Muscle layer of colon (tissue), 2 donors: Measurements from ENCODE around the gene CAPS.

Experiments used
- H3K27ac ChIP-seq: one replicate; pipeline ENCODE4 v1.7.0; 2013; ENCODE audit warnings: low read depth, mild to moderate bottlenecking, low read length, moderate library complexity
- H3K27me3 ChIP-seq, 2 donors: one replicate each; pipeline ENCODE4 v1.7.0; 2013; ENCODE audit warnings: low read length in 2 of 2, mild to moderate bottlenecking in 2 of 2; ENCODE audit not compliant: insufficient read depth in 2 of 2, control insufficient read depth in 1 of 2
- H3K36me3 ChIP-seq: one replicate; pipeline ENCODE4 v1.7.0; 2013; ENCODE audit warnings: mild to moderate bottlenecking, low read length; ENCODE audit not compliant: insufficient read depth
- H3K4me1 ChIP-seq: one replicate; pipeline ENCODE4 v1.7.0; 2013; ENCODE audit warnings: mild to moderate bottlenecking, low read length; ENCODE audit not compliant: insufficient read depth
- H3K4me3 ChIP-seq, 2 donors: one replicate each; pipeline ENCODE4 v1.7.0; 2013; ENCODE audit warnings: low read length in 2 of 2, low read depth in 1 of 2, mild to moderate bottlenecking in 1 of 2, moderate library complexity in 1 of 2
- H3K9ac ChIP-seq: one replicate; pipeline ENCODE4 v1.7.0; 2013; ENCODE audit warnings: low read length
- H3K9me3 ChIP-seq: one replicate; pipeline ENCODE4 v1.7.0; 2013; ENCODE audit warnings: mild to moderate bottlenecking, low read length
- donor health status: abdominal sarcoma.
- donor health status: Adenocarcinoma of cecum.

CAPS gene

DNA sequence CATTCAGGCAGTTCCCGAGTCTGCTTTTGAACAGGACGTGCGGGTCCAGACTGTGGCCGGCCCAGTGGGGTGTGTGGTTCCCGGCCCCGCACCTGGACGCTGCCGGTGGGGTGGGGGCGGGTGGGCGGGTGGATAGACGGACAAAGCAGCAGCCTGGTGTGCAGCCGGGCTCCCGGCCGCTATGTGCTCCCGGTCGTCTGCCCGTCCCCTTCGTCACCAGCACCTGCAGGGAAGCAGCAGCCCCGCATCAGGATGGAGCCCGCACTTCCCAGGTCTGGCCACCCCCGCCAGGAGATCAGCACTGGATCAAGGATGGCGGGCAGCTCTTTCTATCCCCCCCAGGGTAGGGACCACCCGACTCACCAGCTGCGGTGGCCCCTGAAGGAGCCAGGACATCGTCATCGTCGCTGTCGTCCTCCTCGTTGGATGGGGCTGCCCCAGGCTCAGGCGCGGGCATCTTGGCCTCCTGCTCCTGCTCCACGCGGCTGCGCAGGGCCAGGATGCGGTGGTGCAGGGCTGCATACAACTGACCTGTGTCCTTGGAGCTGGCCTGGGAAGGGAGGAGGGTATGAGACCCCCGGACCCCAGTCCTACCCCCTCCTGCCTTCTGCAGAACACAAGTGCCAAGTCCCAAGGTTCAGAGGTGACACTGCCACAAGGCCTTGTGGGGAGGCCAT is 3.5 kb downstream of the CAPS start:
- H3K27ac ChIP-seq = no peak overlapping the region
- H3K27me3 ChIP-seq = no peaks in the 10 kb centered on the region
- H3K4me3 ChIP-seq = no peak overlapping the region
- peaks cover 12% of the 10 kb centered on the region for H3K4me1 ChIP-seq
- no peak overlapping the region for H3K9ac ChIP-seq
- peaks cover 66% of the 10 kb centered on the region for H3K36me3 ChIP-seq
- no peaks in the 10 kb centered on the region for H3K9me3 ChIP-seq

DNA sequence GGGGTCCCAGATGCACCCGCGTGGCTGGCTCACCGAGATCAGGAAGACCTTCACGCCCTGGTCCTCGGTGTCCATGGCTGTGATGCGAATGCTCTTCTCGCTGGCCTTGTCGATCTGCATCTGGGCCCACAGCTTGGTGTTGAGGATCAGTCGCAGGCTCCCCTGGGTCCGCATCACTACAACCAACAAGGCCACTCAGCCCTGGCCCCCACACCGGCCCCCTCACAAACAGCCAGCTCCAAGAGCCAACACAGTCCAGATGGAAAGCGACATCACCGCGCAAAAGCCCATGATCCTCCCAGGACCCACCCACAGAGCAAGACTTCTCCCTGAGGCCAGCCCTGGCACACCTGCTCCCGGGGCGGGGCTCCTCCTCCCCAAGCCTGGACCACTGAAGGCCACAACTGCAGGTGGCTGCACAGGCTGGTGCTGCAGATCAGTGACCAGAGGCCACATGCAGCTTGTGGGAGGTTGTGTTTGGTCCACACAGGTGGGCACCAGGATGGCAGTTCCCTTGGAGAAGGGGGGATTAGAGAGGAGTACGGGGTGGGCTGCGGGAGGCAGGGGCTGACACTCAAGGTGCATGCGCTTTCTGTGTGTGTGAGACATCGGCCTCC is 4.5 kb downstream of the CAPS start:
- Histone ChIP-seq H3K27ac (no peak overlapping the region), H3K4me1 (peaks cover 12% of the 10 kb centered on the region), H3K36me3 (peaks cover 76% of the 10 kb centered on the region), H3K27me3 (no peaks in the 10 kb centered on the region), H3K9ac (no peak overlapping the region), H3K9me3 (no peaks in the 10 kb centered on the region), H3K4me3 (no peak overlapping the region)

DNA sequence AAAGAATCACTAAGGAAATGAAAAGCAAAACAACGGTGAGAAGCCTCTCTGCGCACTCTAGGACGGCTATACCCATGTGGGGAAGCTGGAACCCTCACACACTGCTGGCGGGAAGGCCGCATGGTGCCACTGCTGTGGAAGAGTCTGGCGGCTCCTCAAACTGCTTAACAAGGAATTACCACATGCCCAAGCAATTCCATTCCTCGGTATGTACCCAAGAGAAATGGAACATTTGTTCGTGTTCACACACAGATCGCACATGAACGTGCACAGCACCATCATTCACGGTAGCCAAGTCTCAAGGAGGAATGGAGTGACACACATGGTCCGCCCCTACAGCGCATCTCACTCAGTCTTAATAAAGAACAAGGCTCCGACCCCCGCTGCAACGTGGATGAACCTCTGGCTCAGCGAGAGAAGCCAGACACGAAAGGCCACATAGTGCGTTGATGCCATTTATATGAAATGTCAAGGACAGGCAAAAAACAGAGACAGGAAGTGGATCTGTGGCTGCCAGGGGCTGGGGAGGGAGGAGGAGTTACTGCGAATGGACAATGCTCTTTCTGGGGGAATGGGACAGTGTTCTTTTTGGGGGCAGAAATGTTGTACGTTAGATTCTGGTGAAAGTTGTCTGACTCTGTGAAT is 7.6 kb downstream of the CAPS start:
- H3K36me3 ChIP-seq = peaks cover 85% of the 10 kb centered on the region
- no peak overlapping the region for H3K4me3 ChIP-seq
- no peaks in the 10 kb centered on the region for H3K9me3 ChIP-seq
- H3K9ac ChIP-seq = no peak overlapping the region
- H3K27me3 ChIP-seq = no peaks in the 10 kb centered on the region
- peaks cover 12% of the 10 kb centered on the region for H3K4me1 ChIP-seq
- no peak overlapping the region for H3K27ac ChIP-seq

DNA sequence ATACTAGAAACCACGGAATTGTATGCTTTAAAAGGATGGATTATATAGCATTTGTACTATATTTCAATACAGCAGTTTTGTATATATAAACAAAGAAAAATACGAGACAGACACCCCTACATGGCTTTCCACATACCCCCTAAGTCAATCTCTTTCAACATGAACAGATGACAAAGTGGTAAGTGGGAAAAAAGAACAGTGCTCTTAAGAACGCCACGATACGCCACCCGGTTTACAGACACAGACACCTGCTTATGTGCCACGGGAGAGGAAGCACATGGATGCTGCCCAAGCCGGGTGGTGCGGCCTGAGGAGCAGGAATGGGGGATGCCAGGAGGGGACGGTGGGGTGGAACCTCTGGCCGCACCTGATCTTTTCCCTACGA is 8.1 kb downstream of the CAPS start:
- Histone ChIP-seq H3K9ac (no peak overlapping the region), H3K27ac (no peak overlapping the region), H3K36me3 (peaks cover 85% of the 10 kb centered on the region), H3K4me3 (no peak overlapping the region), H3K27me3 (no peaks in the 10 kb centered on the region), H3K9me3 (no peaks in the 10 kb centered on the region), H3K4me1 (peaks cover 17% of the 10 kb centered on the region)

DNA sequence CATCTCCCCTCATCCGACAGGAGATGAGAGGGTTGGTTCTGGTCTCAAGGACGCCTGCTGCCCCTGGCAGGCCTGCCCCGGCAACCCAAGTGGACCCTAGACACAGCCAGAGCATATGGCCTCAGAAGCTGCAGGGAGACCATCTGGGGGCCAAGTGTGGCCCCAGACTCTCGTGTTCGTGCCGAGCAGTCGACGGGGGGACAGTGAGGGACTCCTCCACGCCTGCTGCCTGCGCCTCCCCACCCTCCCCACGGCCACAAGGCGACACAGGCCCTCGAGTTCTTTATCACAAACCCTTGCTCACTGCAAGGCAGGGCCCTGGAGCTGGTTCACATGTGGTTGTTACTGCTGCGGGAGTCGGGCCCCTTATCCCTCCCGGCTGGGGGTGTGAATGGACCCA is 9.3 kb downstream of the CAPS start:
- H3K4me3 ChIP-seq = no peak overlapping the region
- peaks cover 30% of the 10 kb centered on the region for H3K4me1 ChIP-seq
- H3K9ac ChIP-seq = no peak overlapping the region
- H3K36me3 ChIP-seq = peaks cover 89% of the 10 kb centered on the region
- H3K9me3 ChIP-seq = no peaks in the 10 kb centered on the region
- H3K27ac ChIP-seq = no peak overlapping the region
- no peaks in the 10 kb centered on the region for H3K27me3 ChIP-seq

DNA sequence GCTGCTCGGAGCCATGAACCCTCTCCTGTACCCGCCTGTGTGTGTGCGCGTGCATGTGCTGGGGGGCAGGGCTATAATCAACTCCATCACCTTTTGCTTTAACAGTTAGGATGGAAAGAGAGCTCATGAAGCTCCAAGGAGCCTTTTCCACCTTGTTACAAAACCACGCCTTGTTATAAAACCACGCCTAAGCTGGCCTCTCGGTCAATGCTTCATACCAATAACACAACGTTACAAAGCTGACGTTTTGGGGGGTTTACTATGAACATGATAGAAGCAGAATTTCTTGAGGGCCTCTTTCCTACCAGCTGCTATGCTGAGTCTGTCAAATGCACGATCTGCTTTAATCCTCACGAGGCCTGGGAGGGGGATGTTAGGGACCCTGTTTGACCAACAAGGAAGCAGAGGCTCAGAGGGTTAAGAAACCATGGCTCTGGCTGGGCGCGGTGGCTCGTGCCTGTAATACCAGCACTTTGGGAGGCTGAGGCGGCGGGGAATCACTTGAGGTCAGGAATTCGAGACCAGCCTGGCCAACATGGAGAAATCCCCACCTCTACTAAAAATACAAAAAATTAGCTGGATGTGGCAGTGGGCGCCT is 11.9 kb downstream of the CAPS start:
- Histone ChIP-seq H3K9me3 (no peaks in the 10 kb centered on the region), H3K36me3 (peaks cover 91% of the 10 kb centered on the region), H3K27me3 (no peaks in the 10 kb centered on the region), H3K4me3 (no peak overlapping the region), H3K27ac (peak overlapping the region; percentile 73), H3K9ac (peak overlapping the region; percentile 20), H3K4me1 (peaks cover 31% of the 10 kb centered on the region)

DNA sequence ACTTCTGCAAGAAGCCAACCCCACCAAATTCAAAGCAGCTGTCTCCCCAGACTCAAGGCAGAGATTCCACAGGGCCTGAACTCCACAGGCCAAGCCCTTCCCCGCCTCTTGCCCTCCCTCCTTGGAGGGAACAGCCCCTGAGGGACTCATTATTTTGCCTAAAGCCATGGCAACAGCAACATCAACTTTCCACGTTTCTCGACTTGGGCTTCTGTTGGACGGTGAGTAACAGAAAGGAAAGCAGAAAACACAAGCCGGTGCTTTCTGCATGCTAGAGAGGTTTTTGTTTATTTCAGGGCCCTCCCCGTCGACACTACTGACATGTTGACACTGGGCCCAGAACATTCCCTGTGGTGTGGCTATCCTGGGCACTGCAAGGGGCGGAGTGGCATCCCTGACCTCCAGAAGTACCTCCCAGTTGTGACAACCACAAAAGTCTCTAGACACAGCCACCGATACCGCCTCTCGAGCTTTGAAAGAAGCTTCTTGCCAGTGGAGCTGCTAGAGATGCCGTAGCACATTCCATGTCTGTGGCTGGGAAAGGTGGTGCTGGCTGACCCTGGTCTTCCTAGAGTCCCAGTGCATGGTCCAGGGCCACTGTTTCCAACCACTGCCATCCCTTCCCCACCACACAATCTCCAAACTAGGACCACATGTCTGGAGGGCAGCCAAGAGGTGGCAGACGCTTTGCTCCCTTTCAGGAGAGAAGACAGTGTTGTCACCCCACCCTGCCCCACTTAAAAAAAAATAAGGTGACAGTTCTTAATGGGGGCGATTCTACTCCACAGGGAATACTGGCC is 12.8 kb downstream of the CAPS start:
- no peaks in the 10 kb centered on the region for H3K9me3 ChIP-seq
- peaks cover 87% of the 10 kb centered on the region for H3K36me3 ChIP-seq
- H3K27ac ChIP-seq = peak overlapping the region; percentile 73
- H3K27me3 ChIP-seq = no peaks in the 10 kb centered on the region
- H3K4me3 ChIP-seq = peak overlapping the region in 1 of 2 donors; percentile 13
- H3K9ac ChIP-seq = no peak overlapping the region
- H3K4me1 ChIP-seq = peaks cover 36% of the 10 kb centered on the region

DNA sequence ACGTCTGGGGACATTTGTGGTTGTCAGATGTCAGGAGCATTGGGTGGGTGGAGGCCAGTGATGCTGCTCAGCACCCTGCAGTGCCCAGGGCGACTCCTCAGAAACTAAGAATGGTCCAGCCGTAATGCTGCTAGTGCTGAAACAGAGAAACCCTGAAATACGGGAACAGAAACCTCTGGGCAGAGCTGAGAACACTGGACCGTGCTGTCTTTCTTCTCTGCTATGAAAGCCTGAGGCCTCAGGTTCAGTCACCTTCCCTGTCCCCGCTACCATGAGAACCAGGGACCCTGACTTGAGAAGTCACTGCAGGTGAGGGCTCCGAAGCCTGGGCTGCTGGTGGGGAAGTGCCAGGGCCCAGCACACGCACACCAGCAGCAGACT is 13.4 kb downstream of the CAPS start:
- Histone ChIP-seq H3K9me3 (no peaks in the 10 kb centered on the region), H3K27ac (peak overlapping the region; percentile 73), H3K9ac (no peak overlapping the region), H3K4me1 (peaks cover 42% of the 10 kb centered on the region), H3K27me3 (no peaks in the 10 kb centered on the region), H3K4me3 (peak overlapping the region in 1 of 2 donors; percentile 13), H3K36me3 (peaks cover 81% of the 10 kb centered on the region)

DNA sequence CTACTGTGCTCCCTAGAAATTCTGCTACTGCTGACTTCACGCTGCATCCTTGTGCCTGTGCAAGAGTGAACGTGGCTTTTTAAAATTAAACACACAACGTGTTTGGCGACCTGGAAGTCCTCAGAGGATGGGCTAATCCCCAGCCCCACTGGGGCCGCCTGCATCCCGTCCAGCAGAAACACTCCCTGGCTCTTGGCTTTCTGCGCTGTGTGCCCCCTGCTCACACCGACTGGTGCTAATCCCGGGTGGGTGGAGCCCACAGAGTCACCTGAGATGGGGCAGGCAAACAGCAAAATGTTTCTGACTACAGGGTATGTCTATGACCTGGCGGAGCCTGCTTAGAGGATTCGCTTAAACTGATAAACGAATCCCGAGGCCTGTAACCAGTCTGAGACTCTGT is 15.1 kb downstream of the CAPS start:
- Histone ChIP-seq H3K4me3 (no peak overlapping the region), H3K9me3 (no peaks in the 10 kb centered on the region), H3K36me3 (peaks cover 63% of the 10 kb centered on the region), H3K27me3 (no peaks in the 10 kb centered on the region), H3K4me1 (peaks cover 59% of the 10 kb centered on the region), H3K27ac (no peak overlapping the region), H3K9ac (no peak overlapping the region)

DNA sequence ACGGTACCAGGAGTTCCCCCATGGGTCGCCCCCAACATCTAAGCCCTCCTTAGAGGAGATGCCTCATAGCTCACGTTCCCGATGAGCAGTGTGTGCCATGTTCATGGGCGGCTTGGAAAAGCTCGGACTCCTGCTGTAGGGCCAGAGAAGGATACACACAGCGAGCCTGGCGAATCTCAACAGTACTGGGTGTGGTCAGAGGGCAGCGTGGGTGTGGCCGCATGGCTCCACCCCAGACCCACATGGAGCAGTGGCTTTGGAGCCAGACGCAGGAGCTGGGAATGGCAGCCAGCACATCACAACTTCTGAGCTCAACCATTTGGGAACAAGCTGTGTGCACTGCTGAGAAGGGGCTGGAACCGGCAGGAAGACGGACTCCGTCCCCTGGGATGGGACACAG is 15.6 kb downstream of the CAPS start:
- Histone ChIP-seq H3K27me3 (no peaks in the 10 kb centered on the region), H3K4me3 (no peak overlapping the region), H3K27ac (peak overlapping the region; percentile 36), H3K4me1 (peaks cover 64% of the 10 kb centered on the region), H3K9ac (no peak overlapping the region), H3K9me3 (no peaks in the 10 kb centered on the region), H3K36me3 (peaks cover 59% of the 10 kb centered on the region)

DNA sequence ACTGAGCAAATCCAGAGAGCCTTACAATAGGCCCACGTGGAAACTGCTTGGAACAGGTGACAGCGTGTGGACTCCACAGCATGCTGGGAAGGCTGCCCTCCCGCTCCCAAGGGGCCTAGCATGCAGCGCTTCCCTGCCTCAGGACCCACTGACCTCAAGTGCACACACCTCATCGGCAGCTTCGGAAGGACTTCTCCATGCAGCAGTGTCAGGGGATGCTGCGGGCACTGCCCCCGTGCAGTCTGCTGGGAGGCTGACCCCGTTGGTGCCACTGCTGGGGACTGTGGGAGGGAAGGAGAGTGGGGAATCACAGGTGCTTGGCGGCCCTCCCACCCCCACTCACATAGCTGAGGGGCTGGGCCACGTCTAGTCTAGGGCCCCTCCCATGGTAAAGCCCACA is 17.2 kb downstream of the CAPS start:
- no peak overlapping the region for H3K9ac ChIP-seq
- no peaks in the 10 kb centered on the region for H3K9me3 ChIP-seq
- no peaks in the 10 kb centered on the region for H3K27me3 ChIP-seq
- H3K4me3 ChIP-seq = no peak overlapping the region
- H3K36me3 ChIP-seq = peaks cover 44% of the 10 kb centered on the region
- H3K27ac ChIP-seq = peak overlapping the region; percentile 3
- peaks cover 71% of the 10 kb centered on the region for H3K4me1 ChIP-seq
